GM12878 (cell line): ENCODE results near the gene NUPR1. TPM values are rescaled to one million over a fixed set of nuclear protein-coding genes. Genes with fewer than 3 reads are reported as not detected.
A peak's percentile ranks its signal among the peaks of the same experiment; 100 is the strongest.

Experiments
- ATAC-seq: fragments of 200-7000 bp; cut with Tn5 transposase; 3 replicates; pipeline ENCODE4 v1.9.1; 2020; ENCODE audit warnings: mild to moderate bottlenecking, moderate library complexity
- BruUV-seq: library from RNA; stranded (reverse); fragments of 400-500 nt; replicated peaks from 2 replicates; lab custom pipeline; 2021; lab: Mats Ljungman, UMichigan
- CTCF ChIA-PET: fragments of 300-600 bp; sonication (Branson Sonifier 250); formaldehyde crosslinking; extraction: SDS; loops from one replicate; lab custom pipeline; 2021; ENCODE audit warnings: inconsistent platforms; lab: Yijun Ruan, JAX
- POLR2A ChIA-PET: fragments of 350-600 bp; formaldehyde crosslinking; extraction: SDS; loops from one replicate; lab custom pipeline; 2021; ENCODE audit warnings: inconsistent platforms; lab: Charles Lee
- RAD21 ChIA-PET: fragments of 300-600 bp; sonication (Branson Sonifier 250); formaldehyde crosslinking; loops from one replicate; lab custom pipeline; 2023; ENCODE audit warnings: antibody characterized with exemption; ENCODE audit not compliant: unreplicated experiment; lab: Charles Lee
- SMC1A ChIA-PET: fragments of 300-600 bp; sonication (Branson Sonifier 250); formaldehyde crosslinking; loops from one replicate; lab custom pipeline; 2023; ENCODE audit not compliant: unreplicated experiment, uncharacterized antibody; lab: Charles Lee
- DNase-seq: peaks from one replicate; pipeline ENCODE4 v3.0.0-alpha.2; 2011; ENCODE audit warnings: low read depth, low spot score
- FAIRE-seq: peaks from 3 replicates; lab custom pipeline; 2011; peaks lifted over from hg19 to GRCh38; lab: Jason Lieb, UNC
- H2AFZ ChIP-seq: 2 replicates; pipeline ENCODE4 v1.6.0; 2011; ENCODE audit warnings: low read depth, low read length, control low read depth; ENCODE audit not compliant: control insufficient read depth
- H3K27ac ChIP-seq: 2 replicates; pipeline ENCODE4 v1.5.1; 2011; ENCODE audit warnings: control low read depth; ENCODE audit not compliant: control insufficient read depth, insufficient read depth
- H3K27me3 ChIP-seq, 2 experiments: replicated peaks in 1 of 2; 2 replicates each; pipeline versions ENCODE4 v1.6.0 to v1.6.1; 2011; ENCODE audit warnings: low read length in 1 of 2; ENCODE audit not compliant: control insufficient read depth in 2 of 2, insufficient read depth in 2 of 2
- H3K36me3 ChIP-seq, 2 experiments: 2 replicates each; pipeline ENCODE4 v1.5.1; 2011; ENCODE audit warnings: low read length in 1 of 2; ENCODE audit not compliant: control insufficient read depth in 2 of 2, insufficient read depth in 2 of 2
- H3K4me1 ChIP-seq: 2 replicates; pipeline ENCODE4 v1.6.1; 2011; ENCODE audit warnings: mild to moderate bottlenecking, low read length, moderate library complexity, mixed read lengths; ENCODE audit not compliant: control insufficient read depth, insufficient read depth
- H3K4me2 ChIP-seq: 2 replicates; pipeline ENCODE4 v1.6.0; 2011; ENCODE audit warnings: control low read depth; ENCODE audit not compliant: control insufficient read depth, insufficient read depth
- H3K4me3 ChIP-seq: fragments of 200-600 bp; sonication (generic); 2 replicates; pipeline ENCODE4 v1.5.1; 2016
- H3K79me2 ChIP-seq: 2 replicates; pipeline ENCODE4 v1.6.0; 2011; ENCODE audit warnings: low read length; ENCODE audit not compliant: control insufficient read depth, insufficient read depth
- H3K9ac ChIP-seq: 2 replicates; pipeline ENCODE4 v1.8.0; 2011; ENCODE audit warnings: low read length, control low read depth, mixed read lengths; ENCODE audit not compliant: control insufficient read depth, insufficient read depth
- H3K9me3 ChIP-seq: replicated peaks from 3 replicates; pipeline ENCODE4 v1.5.1; 2011; ENCODE audit warnings: mild to moderate bottlenecking, low read length; ENCODE audit not compliant: control insufficient read depth, insufficient read depth
- H4K20me1 ChIP-seq: 2 replicates; pipeline ENCODE4 v1.6.0; 2011; ENCODE audit not compliant: control insufficient read depth, insufficient read depth
- BCL11A ChIP-seq: IDR thresholded peaks from 2 replicates; pipeline ENCODE4 v1.6.1; 2011; ENCODE audit warnings: low read depth, low read length
- CREB1 ChIP-seq: IDR thresholded peaks from 2 replicates; pipeline ENCODE4 v1.6.1; 2012; ENCODE audit warnings: low read depth, mild to moderate bottlenecking, inconsistent platforms
- IKZF1 ChIP-seq: fragments of 450-650 bp; conservative IDR thresholded peaks from 2 replicates; pipeline ENCODE4 v1.6.1; 2017; ENCODE audit warnings: antibody characterized with exemption, mild to moderate bottlenecking
- IKZF2 ChIP-seq, 2 experiments: fragments of 450-650 bp; IDR thresholded peaks; 2 replicates each; pipeline ENCODE4 v1.6.1; 2017; ENCODE audit warnings: mild to moderate bottlenecking in 2 of 2, moderate library complexity in 2 of 2
- MEF2B ChIP-seq: fragments of 450-650 bp; IDR thresholded peaks from 2 replicates; pipeline ENCODE4 v1.6.1; 2018; ENCODE audit warnings: mild to moderate bottlenecking, moderate library complexity; ENCODE audit not compliant: partially characterized antibody, poor library complexity, severe bottlenecking
- POLR2A ChIP-seq: IDR thresholded peaks from 2 replicates; pipeline ENCODE4 v1.6.1; 2011; ENCODE audit warnings: low read depth, mild to moderate bottlenecking, low read length
- POU2F2 ChIP-seq: IDR thresholded peaks from 3 replicates; pipeline ENCODE4 v1.6.1; 2011; ENCODE audit warnings: low read depth, mild to moderate bottlenecking, low read length, borderline replicate concordance
- RCOR1 ChIP-seq: conservative IDR thresholded peaks from 2 replicates; pipeline ENCODE4 v1.6.1; 2012; ENCODE audit warnings: low read depth, low read length, improper control_type of control experiment
- RELA ChIP-seq: fragments of 450-650 bp; IDR thresholded peaks from 2 replicates; pipeline ENCODE4 v1.8.0; 2014; ENCODE audit warnings: borderline replicate concordance; ENCODE audit not compliant: partially characterized antibody
- RFX5 ChIP-seq: IDR thresholded peaks from 2 replicates; pipeline ENCODE4 v1.6.1; 2011; ENCODE audit warnings: low read depth, low read length, improper control_type of control experiment
- TBL1XR1 ChIP-seq: IDR thresholded peaks from 2 replicates; pipeline ENCODE4 v1.6.1; 2012; ENCODE audit warnings: low read depth, low read length, improper control_type of control experiment
- WGBS: methylation state at CpG from one replicate; pipeline ENCODE4 v1.1.6; 2016; ENCODE audit warnings: low lambda C conversion rate; ENCODE audit not compliant: insufficient replicate concordance, insufficient coverage; ENCODE audit errors: missing lambda C conversion rate; 5-methylcytosine and 5-hydroxymethylcytosine counted together
- in situ Hi-C: fragments of 300-500 bp; cut with MboI; formaldehyde crosslinking; loops from 9 replicates; pipeline ENCODE4 v1.14.3; 2018; ENCODE audit warnings: mixed read lengths
- intact Hi-C: fragments of 100-400 bp; cut with micrococcal nuclease; formaldehyde crosslinking; loops from one replicate; pipeline ENCODE4 v1.14.2; 2022; ENCODE audit not compliant: unreplicated experiment
- polyA plus RNA-seq, 11 experiments: library from polyadenylated mRNA; depleted of rRNA in 4 of 11; unstranded in 6 of 11; stranded (reverse) in 5 of 11; fragments of >200 nt; fragmentation: Nextera tagmentation in 4 of 11; fragmentation: Illumina TruSeq in 1 of 11; extraction: Ambion mirVana in 4 of 11; extraction: Trizol in 1 of 11; gene quantifications; 1 replicate in 1 of 11; 2 replicates in 10 of 11; pipeline versions ENCODE4 v1.2.1 to v1.2.3, GENCODE V29; 2011 to 2016; ENCODE audit warnings: inconsistent platforms in 2 of 11, missing spikeins in 2 of 11, low read depth in 1 of 11
- total RNA-seq, 4 experiments: library from RNA; depleted of rRNA in 3 of 4; stranded (reverse); fragments of >200 nt in 3 of 4; fragmentation: Illumina TruSeq in 1 of 4; extraction: Trizol in 1 of 4; gene quantifications; 2 replicates each; pipeline versions ENCODE4 v1.2.1 to v1.2.3, GENCODE V29; 2013 to 2021
- TF ChIP-seq, protein P1 (sequence below): IDR thresholded peaks from 2 replicates; pipeline ENCODE4 v1.6.1; 2012; ENCODE audit warnings: low read length, inconsistent platforms

Gene NUPR1
- total and polyA plus RNA-seq, 10 of the 15 experiments (the other 5 are each of a cell fraction or from before 2014, with no cell fraction given), result 0.04 to 0.78 (median 0.17) TPM; not detected in 2

DNA sequence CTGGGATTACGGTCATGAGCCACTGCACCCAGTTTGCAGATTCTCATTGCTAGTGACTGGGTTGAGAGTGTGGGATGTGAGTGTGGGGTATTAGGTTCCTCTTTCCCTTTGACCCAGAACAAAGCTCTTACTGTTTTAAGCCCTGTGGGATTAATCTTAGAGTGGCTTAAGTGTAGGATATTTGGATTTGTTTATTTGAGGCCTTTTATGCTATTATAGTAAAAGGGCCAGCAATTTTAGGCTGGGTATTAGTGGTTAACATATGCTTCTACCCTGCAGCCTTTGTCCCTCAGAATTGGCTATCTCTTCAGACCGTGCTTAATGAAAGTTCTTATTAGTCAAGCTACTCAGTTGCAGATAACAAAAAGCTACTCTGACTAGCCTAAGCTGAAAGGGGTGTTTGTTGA, 18.1 kb upstream of the NUPR1 start:
- ChIA-PET SMC1A (interaction anchor here (0.6 kb wide), 1 partner anchor 355 kb away, joined by 3 read pairs; no protein-coding TSS in a partner anchor), RAD21 (no interaction called here), POLR2A (interaction anchor here (1.1 kb wide), 1 partner anchor 63 kb away, joined by 3 read pairs; the partner anchor contains the start of gene APOBR), CTCF (interaction anchor here (0.6 to 1.6 kb wide), 2 partner anchors 12 to 22 kb away, joined by 3 to 5 read pairs; no protein-coding TSS in a partner anchor)
- BruUV-seq, result no TSS peak
- in situ Hi-C loops, result no loop called here
- H3K9me3 ChIP-seq, result no peaks in the 10 kb centered on the region; the same call in 2 of the 3 replicates
- peaks cover 4% of the 10 kb centered on the region for H3K79me2 ChIP-seq
- FAIRE-seq, result peak; percentile 68
- no peaks in the 10 kb centered on the region for H3K27me3 ChIP-seq
- no peak overlapping the region; the same call in 1 of the 2 replicates for H3K4me2 ChIP-seq
- ATAC-seq, result no peak
- no peaks in the 10 kb centered on the region for H3K36me3 ChIP-seq
- 63% methylated on average over 2 of the region's 2 CpGs for WGBS
- no peak overlapping the region for H3K27ac ChIP-seq
- H2AFZ ChIP-seq, result no peak overlapping the region
- no peak for DNase-seq
- no peaks in the 10 kb centered on the region for H4K20me1 ChIP-seq
- no peak overlapping the region for H3K9ac ChIP-seq
- no peak overlapping the region for H3K4me3 ChIP-seq
- TF ChIP-seq IKZF2 (IDR thresholded peaks at IDR 0.05) (peak; percentile 19 to 20; a peak in 2 of 4 replicates), IKZF1 (peak; percentile 51), TBL1XR1 (no peak), MEF2B (peak; percentile 19)
- peaks cover 17% of the 10 kb centered on the region for H3K4me1 ChIP-seq
- intact Hi-C loops, result no loop called here

DNA sequence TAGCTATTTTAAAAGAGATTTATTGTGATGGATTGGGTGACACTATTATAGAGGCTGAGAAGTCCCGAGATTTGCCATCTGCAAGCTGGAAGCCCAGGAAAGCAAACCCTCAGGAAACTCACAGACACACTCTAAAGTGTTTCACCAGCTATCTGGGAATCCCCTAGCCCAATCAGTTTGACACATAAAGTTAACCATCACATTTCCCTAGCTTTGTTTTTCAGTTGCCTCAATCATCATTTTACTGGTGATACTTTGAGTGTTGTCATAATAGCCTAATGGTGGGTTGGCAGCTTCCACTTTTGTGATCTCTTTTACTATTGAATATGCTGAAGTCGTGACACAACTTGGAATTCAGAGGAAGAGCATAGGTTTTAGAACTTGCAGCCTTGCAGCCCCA, 16.8 kb upstream of the NUPR1 start:
- ChIA-PET RAD21 (interaction anchor here (1.4 to 2.9 kb wide), 2 partner anchors 61 to 63 kb away, joined by 4 to 7 read pairs; partner anchors contain the start of gene CLN3), POLR2A (interaction anchor here (1.0 kb wide), 1 partner anchor 63 kb away, joined by 3 read pairs; the partner anchor contains the start of gene CLN3), CTCF (interaction anchor here (1.8 kb wide), 2 partner anchors 45 to 61 kb away, joined by 3 to 4 read pairs; no protein-coding TSS in a partner anchor), SMC1A (interaction anchor here (0.7 to 1.2 kb wide), 3 partner anchors 12 to 63 kb away, joined by 3 read pairs; partner anchors contain the start of gene CLN3)
- Histone ChIP-seq H3K4me2 (peak overlapping the region; percentile 60), H2AFZ (no peak overlapping the region; the same call in 1 of the 2 replicates), H3K4me1 (peaks cover 17% of the 10 kb centered on the region), H3K4me3 (no peak overlapping the region), H3K9ac (no peak overlapping the region), H3K36me3 (no peaks in the 10 kb centered on the region), H3K27ac (no peak overlapping the region; the same call in 1 of the 2 replicates), H3K79me2 (peaks cover 4% of the 10 kb centered on the region), H3K9me3 (no peaks in the 10 kb centered on the region; the same call in 2 of the 3 replicates), H3K27me3 (no peaks in the 10 kb centered on the region), H4K20me1 (no peaks in the 10 kb centered on the region)
- intact Hi-C loops, result no loop called here
- TSS peak; percentile 59 for BruUV-seq
- 32% methylated on average over 2 of the region's 2 CpGs for WGBS
- DNase-seq, result no peak
- peak; percentile 32 for ATAC-seq
- FAIRE-seq, result peak; percentile 70
- in situ Hi-C loops, result no loop called here
- TF ChIP-seq RCOR1, result no peak
- no peak for TF ChIP-seq RFX5
- peak; percentile 27; the same call in 1 of the 3 replicates for TF ChIP-seq POU2F2
- no peak for TF ChIP-seq RELA
- TF ChIP-seq POLR2A, result no peak
- TF ChIP-seq BCL11A, result no peak
- TF ChIP-seq CREB1, result 0 out of 2 replicates have a peak, but pooled peaks have one; percentile 20
- TF ChIP-seq, protein P1, sequence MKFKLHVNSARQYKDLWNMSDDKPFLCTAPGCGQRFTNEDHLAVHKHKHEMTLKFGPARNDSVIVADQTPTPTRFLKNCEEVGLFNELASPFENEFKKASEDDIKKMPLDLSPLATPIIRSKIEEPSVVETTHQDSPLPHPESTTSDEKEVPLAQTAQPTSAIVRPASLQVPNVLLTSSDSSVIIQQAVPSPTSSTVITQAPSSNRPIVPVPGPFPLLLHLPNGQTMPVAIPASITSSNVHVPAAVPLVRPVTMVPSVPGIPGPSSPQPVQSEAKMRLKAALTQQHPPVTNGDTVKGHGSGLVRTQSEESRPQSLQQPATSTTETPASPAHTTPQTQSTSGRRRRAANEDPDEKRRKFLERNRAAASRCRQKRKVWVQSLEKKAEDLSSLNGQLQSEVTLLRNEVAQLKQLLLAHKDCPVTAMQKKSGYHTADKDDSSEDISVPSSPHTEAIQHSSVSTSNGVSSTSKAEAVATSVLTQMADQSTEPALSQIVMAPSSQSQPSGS, result peak; percentile 36; the same call in 1 of the 2 replicates
